VCaP (cell line): ENCODE results near the gene AHI1.
"Not testable (repeated sequence)": the region's sequence is repeated elsewhere in the genome, so short reads cannot be mapped to it uniquely, and the experiment has no call there.

ENCODE experiments used
- H3K27ac ChIP-seq: fragments of 450-650 bp; 2 replicates; pipeline ENCODE4 v1.5.1; 2017
- TF ChIP-seq, protein P1 (sequence below): fragments of 450-650 bp; conservative IDR thresholded peaks from 2 replicates; pipeline ENCODE4 v1.5.1; 2017; ENCODE audit warnings: mild to moderate bottlenecking, moderate library complexity

AHI1 gene

DNA sequence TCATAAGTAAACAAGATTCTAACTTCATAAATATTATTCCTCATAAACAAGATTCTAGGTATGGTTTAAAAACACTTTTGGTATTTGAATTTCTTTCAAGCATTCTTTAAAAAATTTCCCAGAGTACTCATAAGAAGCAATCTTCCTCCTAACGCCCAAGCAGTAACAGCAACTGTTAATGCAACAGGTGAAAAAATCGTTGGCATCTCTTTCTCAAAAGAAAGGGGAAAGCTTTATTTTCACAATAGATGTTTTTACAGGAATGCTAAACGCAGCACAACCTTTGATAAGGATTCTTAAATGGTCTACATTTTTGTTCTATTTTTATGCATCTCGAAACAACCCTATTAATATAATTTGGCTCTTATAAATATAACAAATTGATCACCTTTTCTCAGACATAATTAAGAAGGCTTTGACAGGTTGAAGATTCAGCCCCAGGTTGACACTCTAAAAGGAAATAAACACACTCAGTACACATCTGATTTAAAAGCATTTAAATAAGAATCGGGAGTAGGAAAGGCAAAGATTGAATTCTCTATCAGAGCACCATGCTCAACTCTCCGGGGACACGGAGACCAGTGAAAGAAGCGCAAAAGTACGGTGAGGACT, 634 bp downstream of the AHI1 start:
- TF ChIP-seq, protein P1, sequence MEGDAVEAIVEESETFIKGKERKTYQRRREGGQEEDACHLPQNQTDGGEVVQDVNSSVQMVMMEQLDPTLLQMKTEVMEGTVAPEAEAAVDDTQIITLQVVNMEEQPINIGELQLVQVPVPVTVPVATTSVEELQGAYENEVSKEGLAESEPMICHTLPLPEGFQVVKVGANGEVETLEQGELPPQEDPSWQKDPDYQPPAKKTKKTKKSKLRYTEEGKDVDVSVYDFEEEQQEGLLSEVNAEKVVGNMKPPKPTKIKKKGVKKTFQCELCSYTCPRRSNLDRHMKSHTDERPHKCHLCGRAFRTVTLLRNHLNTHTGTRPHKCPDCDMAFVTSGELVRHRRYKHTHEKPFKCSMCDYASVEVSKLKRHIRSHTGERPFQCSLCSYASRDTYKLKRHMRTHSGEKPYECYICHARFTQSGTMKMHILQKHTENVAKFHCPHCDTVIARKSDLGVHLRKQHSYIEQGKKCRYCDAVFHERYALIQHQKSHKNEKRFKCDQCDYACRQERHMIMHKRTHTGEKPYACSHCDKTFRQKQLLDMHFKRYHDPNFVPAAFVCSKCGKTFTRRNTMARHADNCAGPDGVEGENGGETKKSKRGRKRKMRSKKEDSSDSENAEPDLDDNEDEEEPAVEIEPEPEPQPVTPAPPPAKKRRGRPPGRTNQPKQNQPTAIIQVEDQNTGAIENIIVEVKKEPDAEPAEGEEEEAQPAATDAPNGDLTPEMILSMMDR = no peak
- peak overlapping the region; percentile 73 for H3K27ac ChIP-seq

DNA sequence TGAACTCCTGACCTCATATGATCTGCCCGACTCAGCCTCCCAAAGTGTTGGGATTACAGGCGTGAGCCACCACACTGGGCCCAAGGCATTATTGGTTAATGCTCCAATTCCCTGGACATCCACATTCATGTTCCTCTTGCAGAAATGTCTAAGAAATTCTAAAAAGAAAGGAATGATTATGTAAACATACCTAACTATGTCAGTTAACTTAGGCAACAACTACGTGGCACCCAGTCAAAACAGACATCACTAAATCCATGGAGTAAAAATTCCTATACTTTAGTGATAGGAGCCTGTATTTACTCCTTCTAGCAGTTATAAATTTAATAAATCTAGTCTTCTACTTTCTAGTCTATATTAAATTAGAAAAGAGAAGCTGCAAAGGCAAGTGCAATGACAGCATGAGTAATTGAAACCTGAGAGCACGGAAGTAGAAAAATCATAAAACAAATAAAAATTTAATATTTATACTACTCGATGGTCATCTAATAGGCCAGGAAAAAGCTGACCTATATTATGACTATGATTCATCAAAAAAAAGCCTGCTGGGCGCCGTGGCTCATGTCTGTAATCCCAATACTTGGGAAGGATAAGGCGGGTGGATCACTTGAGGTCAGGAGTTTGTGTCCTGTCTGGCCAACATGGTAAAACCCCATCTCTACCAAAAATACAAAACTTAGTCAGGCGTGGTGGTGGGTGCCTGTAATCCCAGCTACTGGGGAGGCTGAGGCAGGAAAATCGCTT, 4.2 kb downstream of the AHI1 start:
- TF ChIP-seq, protein P1 = no peak
- H3K27ac ChIP-seq = no peak overlapping the region

DNA sequence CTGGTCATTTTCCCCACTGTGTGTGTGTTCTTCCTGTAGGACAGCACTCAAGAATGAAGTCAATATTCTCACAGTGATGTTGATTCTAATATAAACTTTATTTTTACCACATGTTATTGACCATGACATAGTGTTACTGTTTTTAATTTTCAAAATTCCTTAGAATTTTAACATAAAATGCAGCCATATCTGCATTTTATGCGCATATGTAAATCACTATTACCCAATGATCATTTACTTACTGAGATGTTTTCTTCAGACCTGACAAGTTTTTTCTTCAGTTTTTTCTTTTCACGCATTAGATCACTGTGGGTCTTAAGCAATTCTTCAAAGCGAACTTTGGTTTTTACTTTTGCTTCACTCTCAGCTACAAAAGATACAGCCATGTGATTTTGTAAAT, 7.2 kb downstream of the AHI1 start:
- TF ChIP-seq, protein P1 = no peak

DNA sequence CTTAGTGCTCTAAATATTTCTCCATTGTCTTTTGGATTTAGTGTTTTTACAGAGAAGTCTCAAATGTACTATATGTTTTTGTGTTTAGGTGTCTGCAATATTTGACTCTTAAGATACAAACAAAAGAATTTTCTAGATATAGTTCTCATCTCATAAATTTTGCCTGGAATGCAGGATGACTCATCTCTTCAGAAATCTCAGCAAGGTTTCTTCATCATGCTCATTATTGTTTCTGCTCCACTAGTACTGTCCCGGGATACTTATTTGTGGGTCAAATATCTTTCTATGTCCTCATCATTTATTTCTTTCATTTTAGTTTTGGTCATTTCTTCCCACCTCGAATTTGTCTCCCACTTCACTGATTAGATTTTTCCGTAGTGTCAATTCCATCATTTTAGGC, 9.5 kb downstream of the AHI1 start:
- no peak overlapping the region for H3K27ac ChIP-seq
- TF ChIP-seq, protein P1 = no peak

More for the DNA sequence above, 7.2 kb downstream of the AHI1 start:
- no peak overlapping the region for H3K27ac ChIP-seq

DNA sequence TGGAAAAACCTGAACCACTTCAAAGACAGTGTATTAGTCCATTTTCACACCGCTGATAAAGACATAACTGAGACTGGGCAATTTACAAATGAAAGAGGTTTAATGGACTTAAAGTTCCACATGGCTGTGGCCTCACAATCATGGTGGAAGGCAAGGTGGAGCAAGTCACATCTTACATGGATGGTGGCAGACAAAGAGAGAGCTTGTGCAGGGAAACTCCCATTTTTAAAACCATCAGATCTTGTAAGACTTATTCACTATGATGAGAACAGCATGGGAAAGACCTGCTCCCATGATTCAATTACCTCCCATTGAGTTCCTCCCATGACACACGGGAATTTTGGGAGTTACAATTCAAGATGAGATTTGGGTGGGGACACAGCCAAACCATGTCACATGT, 13.6 kb downstream of the AHI1 start:
- not testable (repeated sequence) for H3K27ac ChIP-seq

DNA sequence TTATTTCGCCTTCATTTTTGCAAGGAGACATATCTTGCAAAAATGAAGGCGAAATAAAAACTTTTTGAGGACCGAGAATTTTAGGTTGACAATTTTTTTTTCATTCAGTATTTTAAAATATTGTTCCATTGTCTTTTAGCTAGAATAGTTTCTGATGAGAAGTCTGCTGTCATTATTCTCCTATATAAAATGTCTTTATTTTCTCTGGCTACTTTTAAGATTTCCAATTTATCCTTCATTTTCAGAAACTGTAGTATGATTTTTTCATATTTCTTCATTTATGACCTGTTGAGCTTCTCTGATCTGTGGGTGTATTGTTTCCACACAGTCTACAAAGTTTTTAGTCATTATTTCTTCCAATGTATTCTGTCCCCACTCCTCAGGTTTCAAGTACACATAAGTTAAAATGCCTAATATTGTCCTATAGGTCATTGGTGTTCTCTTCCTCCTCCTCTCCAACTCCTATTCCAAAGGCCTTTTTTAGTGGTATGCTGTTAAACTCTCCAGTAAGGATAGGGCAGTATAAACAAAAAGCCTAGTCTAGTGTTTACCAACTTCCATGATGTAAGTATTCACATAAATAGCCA, 15.7 kb downstream of the AHI1 start:
- no peak overlapping the region for H3K27ac ChIP-seq
- TF ChIP-seq, protein P1 = no peak

DNA sequence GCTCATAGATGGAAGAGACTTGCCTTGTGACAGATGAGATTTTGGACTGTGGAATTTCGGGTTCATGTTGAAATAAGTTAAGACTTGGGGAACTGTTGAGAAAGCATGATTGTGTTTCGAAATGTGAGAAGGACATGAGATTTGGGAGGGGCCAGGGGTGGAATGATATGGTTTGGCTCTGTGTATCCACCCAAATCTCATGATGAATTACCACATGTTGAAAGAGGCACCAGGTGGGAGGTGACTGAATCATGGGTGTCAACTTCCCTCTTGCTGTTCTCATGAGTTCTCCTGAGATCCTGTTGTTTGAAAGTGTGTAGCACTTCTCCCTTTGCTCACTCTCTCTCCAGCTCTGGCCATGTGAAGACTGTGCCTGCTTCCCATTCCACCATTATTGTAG, 17.9 kb downstream of the AHI1 start:
- no peak overlapping the region for H3K27ac ChIP-seq
- TF ChIP-seq, protein P1 = no peak

DNA sequence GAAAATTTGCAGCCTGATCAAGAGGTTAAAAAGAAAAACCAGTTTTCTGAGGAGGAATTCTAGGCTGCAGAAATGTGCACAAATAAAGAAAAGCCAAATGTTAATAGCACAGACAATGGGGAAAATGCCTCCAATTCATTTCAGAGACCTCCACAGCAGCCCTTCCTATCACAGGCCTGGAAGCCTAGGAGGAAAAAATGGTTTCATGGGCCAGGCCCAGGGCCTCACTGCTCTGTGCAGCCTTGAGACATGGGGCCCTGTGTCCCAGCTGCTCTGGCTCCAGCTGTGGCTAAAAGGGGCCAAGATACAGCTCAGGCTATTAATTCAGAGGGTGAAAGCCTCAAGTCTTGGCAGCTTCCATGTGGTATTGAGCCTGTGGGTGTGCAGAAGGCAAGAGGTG, 18.9 kb downstream of the AHI1 start:
- no peak overlapping the region for H3K27ac ChIP-seq
- TF ChIP-seq, protein P1 = no peak
